NCI-H524 treated with DMSO at 0.1 percent for 48 hours (cell line): ENCODE measurements around the gene CACNA1B.

Source experiments
- DNase-seq: peaks from one replicate; lab custom pipeline; 2025; lab: John Stamatoyannopoulos, UW

CACNA1B gene

GRCh38 chr9:137920753-137921152 lies 43.2 kb downstream of the CACNA1B start:
- DNase-seq = no peak

GRCh38 chr9:137924169-137924568 lies 46.6 kb downstream of the CACNA1B start:
- DNase-seq = no peak

GRCh38 chr9:137924761-137925369 lies 47.3 kb downstream of the CACNA1B start:
- no peak for DNase-seq

- DNase-seq = no peak
Observed at GRCh38 chr9:137943655-137944054, 66.1 kb downstream of the CACNA1B start.

GRCh38 chr9:137945581-137945980 lies 68.0 kb downstream of the CACNA1B start:
- DNase-seq = no peak

- DNase-seq = no peak
Observed at GRCh38 chr9:137946993-137947392, 69.4 kb downstream of the CACNA1B start.

GRCh38 chr9:137948642-137949041 lies 71.1 kb downstream of the CACNA1B start:
- DNase-seq = no peak

- DNase-seq = no peak
Observed at GRCh38 chr9:137949260-137949659, 71.7 kb downstream of the CACNA1B start.

- DNase-seq = no peak
Observed at GRCh38 chr9:137951107-137951506, 73.5 kb downstream of the CACNA1B start.

GRCh38 chr9:137951597-137952490 lies 74.3 kb downstream of the CACNA1B start:
- no peak for DNase-seq

- no peak for DNase-seq
Observed at GRCh38 chr9:137952976-137953666, 75.5 kb downstream of the CACNA1B start.

- DNase-seq = no peak
Observed at GRCh38 chr9:137953683-137954438, 76.3 kb downstream of the CACNA1B start.

GRCh38 chr9:137955224-137955570 lies 77.6 kb downstream of the CACNA1B start:
- DNase-seq = no peak

- DNase-seq = no peak
Observed at GRCh38 chr9:137955586-137955985, 78.0 kb downstream of the CACNA1B start.

- peak; percentile 66 for DNase-seq
Observed at GRCh38 chr9:137956039-137956438, 78.5 kb downstream of the CACNA1B start.

- no peak for DNase-seq
Observed at GRCh38 chr9:137956688-137957385, 79.3 kb downstream of the CACNA1B start.

- no peak for DNase-seq
Observed at GRCh38 chr9:137959641-137960411, 82.2 kb downstream of the CACNA1B start.

GRCh38 chr9:137960496-137960895 lies 82.9 kb downstream of the CACNA1B start:
- DNase-seq = no peak

- DNase-seq = no peak
Observed at GRCh38 chr9:137963525-137963924, 85.9 kb downstream of the CACNA1B start.

GRCh38 chr9:137965177-137965795 lies 87.7 kb downstream of the CACNA1B start:
- no peak for DNase-seq
